ENCODE results near the gene IL1RAPL1. TPM values are rescaled to one million over a fixed set of nuclear protein-coding genes. Genes with fewer than 3 reads are reported as not detected.

Gene IL1RAPL1
- total and polyA plus RNA-seq, 2 donors (not counting 3 experiments of a cell fraction or from before 2014, with no cell fraction given) = 0.79 to 1.3 TPM

DNA sequence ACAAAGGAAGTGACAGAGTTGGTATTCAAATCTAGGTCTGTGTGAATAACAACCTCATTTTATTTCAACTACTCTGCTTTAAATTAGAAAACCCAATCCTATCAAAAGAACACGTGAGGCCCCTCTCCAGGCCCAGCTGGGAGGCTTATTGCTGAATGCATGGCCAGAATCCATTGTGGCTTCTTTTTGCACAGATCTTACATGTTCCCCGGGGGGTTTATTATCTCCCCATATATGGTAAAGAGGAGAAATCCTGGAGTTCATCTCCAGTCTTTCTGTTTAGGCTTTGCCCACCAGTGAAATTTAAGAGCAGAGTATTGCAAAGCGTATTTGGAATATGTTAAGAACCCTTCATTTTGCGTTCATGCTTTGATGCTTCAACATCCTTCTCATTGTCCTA, 655.6 kb downstream of the IL1RAPL1 start:
- no peak overlapping the region for H3K4me2 ChIP-seq (ENCODE audit: insufficient read depth, low read length)
- H2AFZ ChIP-seq (ENCODE audit: low read depth, low read length) = no peak overlapping the region
- FAIRE-seq (no peak), DNase-seq (ENCODE audit: low read depth, low spot score) (no peak)
- dilution Hi-C loops (cut with MboI; ENCODE audit: extremely low pct_ligation_motif_present, low sequenced_read_pairs) = no loop called here
- H4K20me1 ChIP-seq (replicated peaks; ENCODE audit: control insufficient read depth, extremely low read depth, insufficient read depth, low read length) = no peaks in the 10 kb centered on the region
- intact Hi-C loops (cut with micrococcal nuclease) = no loop called here
- H3K9ac ChIP-seq (replicated peaks; ENCODE audit: extremely low read depth, insufficient read depth, low read length) = no peak overlapping the region
- H3K27ac ChIP-seq (ENCODE audit: insufficient read depth, low read depth, low read length) = no peak overlapping the region
- no peaks in the 10 kb centered on the region for H3K79me2 ChIP-seq (ENCODE audit: control insufficient read depth, insufficient read depth, low read length)
- no peaks in the 10 kb centered on the region for H3K9me1 ChIP-seq (replicated peaks; ENCODE audit: control insufficient read depth, extremely low read depth, insufficient read depth, low read length)
- H3K36me3 ChIP-seq (ENCODE audit: control insufficient read depth in 2 of 2, extremely low read depth in 1 of 2, insufficient read depth in 2 of 2, low read length in 2 of 2) = no peaks in the 10 kb centered on the region
- TF ChIP-seq FOS (IDR thresholded peaks at IDR 0.05; ENCODE audit: borderline replicate concordance, insufficient read depth, low read length) (no peak), POLR2A (IDR thresholded peaks at IDR 0.05; ENCODE audit: low read depth, low read length) (no peak), POLR2AphosphoS5 (IDR thresholded peaks at IDR 0.05; ENCODE audit: insufficient read depth, low read depth, low read length) (no peak), MYC (IDR thresholded peaks at IDR 0.05; ENCODE audit: low read depth, low read length) (no peak), JUN (IDR thresholded peaks at IDR 0.05; ENCODE audit: borderline replicate concordance, insufficient read depth, insufficient read length, low read depth) (no peak), GATA2 (IDR thresholded peaks at IDR 0.05; ENCODE audit: insufficient read depth, insufficient read length, low read depth, low read length) (no peak), EZH2 (IDR thresholded peaks at IDR 0.05; ENCODE audit: borderline replicate concordance, low read depth, low read length, severe bottlenecking) (no peak)
- TF ChIP-seq, protein P1, sequence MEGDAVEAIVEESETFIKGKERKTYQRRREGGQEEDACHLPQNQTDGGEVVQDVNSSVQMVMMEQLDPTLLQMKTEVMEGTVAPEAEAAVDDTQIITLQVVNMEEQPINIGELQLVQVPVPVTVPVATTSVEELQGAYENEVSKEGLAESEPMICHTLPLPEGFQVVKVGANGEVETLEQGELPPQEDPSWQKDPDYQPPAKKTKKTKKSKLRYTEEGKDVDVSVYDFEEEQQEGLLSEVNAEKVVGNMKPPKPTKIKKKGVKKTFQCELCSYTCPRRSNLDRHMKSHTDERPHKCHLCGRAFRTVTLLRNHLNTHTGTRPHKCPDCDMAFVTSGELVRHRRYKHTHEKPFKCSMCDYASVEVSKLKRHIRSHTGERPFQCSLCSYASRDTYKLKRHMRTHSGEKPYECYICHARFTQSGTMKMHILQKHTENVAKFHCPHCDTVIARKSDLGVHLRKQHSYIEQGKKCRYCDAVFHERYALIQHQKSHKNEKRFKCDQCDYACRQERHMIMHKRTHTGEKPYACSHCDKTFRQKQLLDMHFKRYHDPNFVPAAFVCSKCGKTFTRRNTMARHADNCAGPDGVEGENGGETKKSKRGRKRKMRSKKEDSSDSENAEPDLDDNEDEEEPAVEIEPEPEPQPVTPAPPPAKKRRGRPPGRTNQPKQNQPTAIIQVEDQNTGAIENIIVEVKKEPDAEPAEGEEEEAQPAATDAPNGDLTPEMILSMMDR (IDR thresholded peaks at IDR 0.05; ENCODE audit: extremely low read depth in 1 of 2, insufficient read depth in 1 of 2, low read depth in 1 of 2, low read length in 2 of 2) = no peak
- TF ChIP-seq, protein P2, sequence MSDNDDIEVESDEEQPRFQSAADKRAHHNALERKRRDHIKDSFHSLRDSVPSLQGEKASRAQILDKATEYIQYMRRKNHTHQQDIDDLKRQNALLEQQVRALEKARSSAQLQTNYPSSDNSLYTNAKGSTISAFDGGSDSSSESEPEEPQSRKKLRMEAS (IDR thresholded peaks at IDR 0.05; ENCODE audit: insufficient read depth, insufficient read length) = no peak
- H3K4me3 ChIP-seq (replicated peaks in 1 of 3; ENCODE audit: insufficient read depth in 1 of 3, low read depth in 1 of 3, low read length in 3 of 3) = no peak overlapping the region
- POLR2A ChIA-PET = no interaction called here
- H3K9me3 ChIP-seq (replicated peaks; ENCODE audit: control insufficient read depth, insufficient read depth, low read length) = no peaks in the 10 kb centered on the region
- no TSS peak for BruUV-seq (replicated peaks)
- CTCF ChIA-PET = no interaction called here
- H3K4me1 ChIP-seq (ENCODE audit: control insufficient read depth, extremely low read depth, insufficient read depth, low read length) = no peaks in the 10 kb centered on the region
- H3K27me3 ChIP-seq (ENCODE audit: control insufficient read depth in 2 of 2, insufficient read depth in 2 of 2, low read length in 2 of 2) = no peaks in the 10 kb centered on the region

Measured in endothelial cell of umbilical vein (primary cell).